Uterus (tissue), 4 donors: Measurements from ENCODE around the gene PYHIN1. TPM values are rescaled to one million over a fixed set of nuclear protein-coding genes. Genes with fewer than 3 reads are reported as not detected.

Experiments
- DNase-seq, 2 donors: peaks; one replicate each; pipeline ENCODE4 v3.0.0-alpha.2; 2019 to 2020
- H3K27ac ChIP-seq, 2 donors: fragments of 200-600 bp; sonication (generic); 1 replicate in 1 of 2; 2 replicates in 1 of 2; pipeline ENCODE4 v1.5.1; 2016 to 2018
- H3K27me3 ChIP-seq, 2 donors: fragments of 200-600 bp; sonication (generic); one replicate each; pipeline ENCODE4 v1.5.1; 2018 to 2019; ENCODE audit warnings: control low read depth in 1 of 2
- H3K36me3 ChIP-seq, 2 donors: fragments of 200-600 bp; sonication (generic); one replicate each; pipeline ENCODE4 v1.5.1; 2019; ENCODE audit warnings: control low read depth in 1 of 2
- H3K4me1 ChIP-seq, 2 donors: fragments of 200-600 bp; sonication (generic); one replicate each; pipeline ENCODE4 v1.5.1; 2018 to 2019; ENCODE audit warnings: control low read depth in 1 of 2
- H3K4me3 ChIP-seq, 2 donors: fragments of 200-600 bp; sonication (generic); 1 replicate in 1 of 2; 2 replicates in 1 of 2; pipeline ENCODE4 v1.5.1; 2018 to 2019; ENCODE audit warnings: mild to moderate bottlenecking in 1 of 2
- H3K9me3 ChIP-seq, 2 donors: fragments of 200-600 bp; sonication (generic); one replicate each; pipeline ENCODE4 v1.5.1; 2019; ENCODE audit warnings: control low read depth in 1 of 2
- CTCF ChIP-seq, 4 experiments: fragments of 200-600 bp in 2 of 4; fragments of 450-650 bp in 2 of 4; sonication (generic) in 2 of 4; IDR thresholded peaks; one replicate each; pipeline ENCODE4 v1.5.1; 2016 to 2019; ENCODE audit warnings: antibody characterized with exemption in 4 of 4, mild to moderate bottlenecking in 2 of 4, moderate library complexity in 1 of 4
- POLR2A ChIP-seq, 2 donors: fragments of 450-650 bp; IDR thresholded peaks; one replicate each; pipeline ENCODE4 v1.6.1; 2016; ENCODE audit warnings: antibody characterized with exemption in 2 of 2, mild to moderate bottlenecking in 1 of 2, moderate library complexity in 1 of 2
- intact Hi-C: fragments of 100-400 bp; cut with DNase I; formaldehyde crosslinking; loops from one replicate; pipeline ENCODE4 v1.15.1; 2023; ENCODE audit warnings: low total_unique reads
- total RNA-seq, 4 donors: library from RNA; depleted of rRNA in 3 of 4; stranded (reverse); fragments of >200 nt in 3 of 4; gene quantifications; one replicate each; pipeline versions ENCODE4 v1.1.0 to v1.2.4, GENCODE V29; 2014 to 2023
- donor health status: DM: yes; HTN: yes; CAD: no.

Gene PYHIN1
- total RNA-seq, 4 donors from 2014 or later = 0.46 to 5.6 TPM; not detected in 2

DNA sequence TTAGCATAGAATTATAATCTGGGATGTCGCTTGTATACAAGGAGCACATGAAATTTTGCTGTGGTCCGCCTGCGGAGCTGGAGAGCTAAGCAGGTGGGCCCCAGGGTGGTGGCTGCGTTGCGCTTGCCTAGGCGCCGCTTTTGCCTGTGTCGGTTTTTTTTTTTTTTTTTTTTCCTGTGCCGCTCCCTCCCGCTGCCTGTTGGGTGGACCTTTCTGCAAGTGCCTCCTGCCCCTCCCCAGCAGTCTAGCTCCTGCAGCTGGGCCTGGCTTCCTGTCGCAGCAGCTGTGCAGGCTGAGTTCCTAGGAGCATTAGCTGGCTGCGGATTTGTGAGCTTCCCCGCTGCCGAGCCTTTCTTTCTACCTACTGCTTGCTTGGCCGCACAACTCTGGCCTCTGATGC is 20.6 kb downstream of the PYHIN1 start:
- TF ChIP-seq CTCF (IDR thresholded peaks at IDR 0.05) (no peak), POLR2A (IDR thresholded peaks at IDR 0.05) (no peak)
- Histone ChIP-seq H3K9me3 (no peaks in the 10 kb centered on the region), H3K27me3 (no peaks in the 10 kb centered on the region), H3K36me3 (no peaks in the 10 kb centered on the region), H3K4me1 (no peaks in the 10 kb centered on the region), H3K27ac (no peak overlapping the region), H3K4me3 (no peak overlapping the region)
- DNase-seq = no peak
- intact Hi-C loops = no loop called here

- Histone ChIP-seq H3K4me3 (no peak overlapping the region), H3K27me3 (no peaks in the 10 kb centered on the region), H3K9me3 (no peaks in the 10 kb centered on the region), H3K36me3 (no peaks in the 10 kb centered on the region), H3K4me1 (no peaks in the 10 kb centered on the region), H3K27ac (no peak overlapping the region)
- TF ChIP-seq CTCF (IDR thresholded peaks at IDR 0.05) = no peak
- TF ChIP-seq POLR2A (IDR thresholded peaks at IDR 0.05) = no peak
- intact Hi-C loops = no loop called here
- no peak for DNase-seq
These were observed 21.1 kb downstream of the PYHIN1 start for GRCh38 chr1:158952416-158952815.

GRCh38 chr1:158961178-158961577 is 29.8 kb downstream of the PYHIN1 start:
- no peaks in the 10 kb centered on the region for H3K4me1 ChIP-seq
- TF ChIP-seq CTCF (IDR thresholded peaks at IDR 0.05) (no peak), POLR2A (IDR thresholded peaks at IDR 0.05) (no peak)
- H3K27me3 ChIP-seq = no peaks in the 10 kb centered on the region
- H3K36me3 ChIP-seq = no peaks in the 10 kb centered on the region
- DNase-seq = no peak
- H3K4me3 ChIP-seq = no peak overlapping the region
- intact Hi-C loops = no loop called here
- no peaks in the 10 kb centered on the region for H3K9me3 ChIP-seq
- H3K27ac ChIP-seq = no peak overlapping the region

GRCh38 chr1:158962983-158963382 is 31.6 kb downstream of the PYHIN1 start:
- DNase-seq = no peak
- intact Hi-C loops = no loop called here
- Histone ChIP-seq H3K4me1 (no peaks in the 10 kb centered on the region), H3K27ac (no peak overlapping the region), H3K4me3 (no peak overlapping the region), H3K9me3 (no peaks in the 10 kb centered on the region), H3K27me3 (no peaks in the 10 kb centered on the region), H3K36me3 (no peaks in the 10 kb centered on the region)
- TF ChIP-seq POLR2A (IDR thresholded peaks at IDR 0.05) (no peak), CTCF (IDR thresholded peaks at IDR 0.05) (no peak)

DNA sequence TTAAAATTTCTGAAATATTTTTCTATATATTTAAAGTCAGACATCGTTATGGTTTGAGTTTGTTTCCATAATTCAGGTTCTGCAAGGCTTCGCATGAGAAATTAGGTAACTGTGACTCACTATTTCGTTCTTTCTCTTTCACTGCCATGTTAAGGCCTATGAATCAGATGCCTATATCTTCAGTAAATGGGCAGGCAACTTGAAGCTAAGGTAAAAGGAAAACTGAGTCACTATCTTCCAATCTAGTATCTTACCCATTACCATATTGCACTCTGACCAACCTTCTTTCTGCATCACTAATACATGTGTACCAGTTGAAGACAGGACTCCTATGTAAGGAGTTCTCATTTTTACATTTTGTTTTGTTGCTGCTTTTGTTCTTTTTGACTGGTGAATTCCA is 37.8 kb downstream of the PYHIN1 start:
- Histone ChIP-seq H3K27ac (no peak overlapping the region), H3K4me1 (no peaks in the 10 kb centered on the region), H3K27me3 (no peaks in the 10 kb centered on the region), H3K9me3 (no peaks in the 10 kb centered on the region), H3K4me3 (no peak overlapping the region), H3K36me3 (no peaks in the 10 kb centered on the region)
- intact Hi-C loops = no loop called here
- no peak for DNase-seq
- TF ChIP-seq CTCF (IDR thresholded peaks at IDR 0.05) (no peak), POLR2A (IDR thresholded peaks at IDR 0.05) (no peak)
